OCI-LY3 (cell line): ENCODE measurements around the gene NXPH4.

ENCODE experiments used
- H2AFZ ChIP-seq: fragments of 200-600, 300-600 bp; shearing (Covaris generic); 2 replicates; pipeline ENCODE4 v1.6.0; 2014; ENCODE audit warnings: antibody characterized with exemption, low read depth, low read length
- H3K27ac ChIP-seq: fragments of 200-600, 300-600 bp; sonication (generic); 2 replicates; pipeline ENCODE4 v1.5.1; 2014; ENCODE audit warnings: mild to moderate bottlenecking, low read length, moderate library complexity, mixed read lengths
- H3K27me3 ChIP-seq: fragments of 200-600, 300-600 bp; sonication (generic); 2 replicates; pipeline ENCODE4 v1.6.1; 2014; ENCODE audit warnings: low read depth, low read length, mixed read lengths
- H3K36me3 ChIP-seq: fragments of 200-600, 300-600 bp; sonication (generic); replicated peaks from 2 replicates; pipeline ENCODE3; 2014; ENCODE audit warnings: low read depth, low read length, mixed read lengths
- H3K4me1 ChIP-seq: fragments of 300-600, 200-600 bp; sonication (generic); 2 replicates; pipeline ENCODE4 v1.6.1; 2014; ENCODE audit warnings: low read length, mixed read lengths
- H3K4me2 ChIP-seq: fragments of 200-600, 300-600 bp; sonication (generic); 2 replicates; pipeline ENCODE4 v1.6.1; 2014; ENCODE audit warnings: low read length, mixed read lengths
- H3K4me3 ChIP-seq: fragments of 300-600, 200-600 bp; sonication (generic); 2 replicates; pipeline ENCODE4 v1.5.1; 2014; ENCODE audit warnings: antibody characterized with exemption, mild to moderate bottlenecking, low read length, moderate library complexity
- H3K79me2 ChIP-seq: fragments of 300-600, 200-600 bp; shearing (Covaris generic); 2 replicates; pipeline ENCODE4 v1.6.1; 2014; ENCODE audit warnings: mild to moderate bottlenecking, low read length, mixed read lengths
- H3K9ac ChIP-seq: fragments of 300-600, 200-600 bp; shearing (Covaris generic); 2 replicates; pipeline ENCODE4 v1.6.0; 2014; ENCODE audit warnings: mild to moderate bottlenecking, low read length, moderate library complexity
- H3K9me3 ChIP-seq: fragments of 200-600, 300-600 bp; shearing (Covaris generic); 2 replicates; pipeline ENCODE4 v1.6.1; 2014; ENCODE audit warnings: low read length, mixed read lengths; ENCODE audit not compliant: insufficient read depth
- H4K20me1 ChIP-seq: fragments of 200-600, 300-600 bp; sonication (generic); 2 replicates; pipeline ENCODE4 v1.6.1; 2016; ENCODE audit warnings: low read length, mixed read lengths; ENCODE audit not compliant: insufficient read depth
- EZH2phosphoT487 ChIP-seq: fragments of 200-600 bp; shearing (Covaris generic); IDR thresholded peaks from 2 replicates; pipeline ENCODE4 v1.6.1; 2018; ENCODE audit warnings: antibody characterized with exemption, mixed run types, low read depth
- TF ChIP-seq, protein P1 (sequence below): fragments of 200-600, 300-600 bp; sonication (generic); IDR thresholded peaks from 2 replicates; pipeline ENCODE4 v1.5.1; 2014; ENCODE audit warnings: antibody characterized with exemption, low read length, low read depth

The NXPH4 gene

DNA sequence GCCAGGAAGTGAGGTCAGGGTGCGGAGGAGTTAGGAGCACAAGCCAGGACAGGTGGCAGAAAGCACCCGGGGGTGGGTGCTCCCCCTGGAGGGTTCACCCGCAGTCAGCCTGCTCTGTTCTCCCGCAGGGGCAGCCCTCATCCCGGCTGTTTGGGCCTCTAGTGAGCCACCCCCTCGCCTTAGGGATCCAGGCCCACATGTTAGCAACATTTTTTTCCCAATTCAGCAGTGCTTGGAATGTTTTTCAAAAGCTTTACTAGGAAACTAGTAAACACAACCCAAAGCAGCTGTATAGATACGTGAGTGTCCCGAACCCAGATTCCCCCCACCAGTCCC is 28.5 kb upstream of the NXPH4 start:
- H3K79me2 ChIP-seq, result no peaks in the 10 kb centered on the region

DNA sequence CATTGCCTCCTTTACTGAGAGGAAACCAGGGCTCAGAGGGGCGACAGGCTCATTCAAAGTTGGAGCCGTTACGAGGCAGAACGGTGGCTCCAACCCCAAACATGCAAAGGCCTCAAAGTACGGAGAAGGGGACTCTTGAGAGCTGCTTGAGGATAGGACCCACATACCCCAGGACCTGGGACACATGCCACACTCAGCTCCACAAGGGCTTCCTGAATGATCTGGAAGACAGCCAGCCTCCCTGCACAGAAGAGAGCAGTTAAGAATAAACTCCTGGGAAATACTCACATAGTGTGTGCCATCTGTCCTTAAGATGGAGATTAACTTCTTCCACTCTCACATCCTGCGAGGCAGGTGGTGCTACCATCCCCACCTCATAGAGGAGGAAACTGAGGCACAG is 26.6 kb upstream of the NXPH4 start:
- H3K4me3 ChIP-seq, result no peak overlapping the region
- no peaks in the 10 kb centered on the region for H3K9me3 ChIP-seq
- H3K4me2 ChIP-seq, result no peak overlapping the region
- H3K27me3 ChIP-seq, result no peaks in the 10 kb centered on the region
- H4K20me1 ChIP-seq, result no peaks in the 10 kb centered on the region
- no peak overlapping the region for H2AFZ ChIP-seq
- no peaks in the 10 kb centered on the region for H3K79me2 ChIP-seq
- H3K27ac ChIP-seq, result no peak overlapping the region
- no peaks in the 10 kb centered on the region for H3K4me1 ChIP-seq
- H3K9ac ChIP-seq, result no peak overlapping the region
- no peaks in the 10 kb centered on the region for H3K36me3 ChIP-seq
- TF ChIP-seq EZH2phosphoT487, result no peak
- TF ChIP-seq, protein P1, sequence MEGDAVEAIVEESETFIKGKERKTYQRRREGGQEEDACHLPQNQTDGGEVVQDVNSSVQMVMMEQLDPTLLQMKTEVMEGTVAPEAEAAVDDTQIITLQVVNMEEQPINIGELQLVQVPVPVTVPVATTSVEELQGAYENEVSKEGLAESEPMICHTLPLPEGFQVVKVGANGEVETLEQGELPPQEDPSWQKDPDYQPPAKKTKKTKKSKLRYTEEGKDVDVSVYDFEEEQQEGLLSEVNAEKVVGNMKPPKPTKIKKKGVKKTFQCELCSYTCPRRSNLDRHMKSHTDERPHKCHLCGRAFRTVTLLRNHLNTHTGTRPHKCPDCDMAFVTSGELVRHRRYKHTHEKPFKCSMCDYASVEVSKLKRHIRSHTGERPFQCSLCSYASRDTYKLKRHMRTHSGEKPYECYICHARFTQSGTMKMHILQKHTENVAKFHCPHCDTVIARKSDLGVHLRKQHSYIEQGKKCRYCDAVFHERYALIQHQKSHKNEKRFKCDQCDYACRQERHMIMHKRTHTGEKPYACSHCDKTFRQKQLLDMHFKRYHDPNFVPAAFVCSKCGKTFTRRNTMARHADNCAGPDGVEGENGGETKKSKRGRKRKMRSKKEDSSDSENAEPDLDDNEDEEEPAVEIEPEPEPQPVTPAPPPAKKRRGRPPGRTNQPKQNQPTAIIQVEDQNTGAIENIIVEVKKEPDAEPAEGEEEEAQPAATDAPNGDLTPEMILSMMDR, result no peak

More for the DNA sequence above, 28.5 kb upstream of the NXPH4 start:
- Histone ChIP-seq H3K9ac (no peak overlapping the region), H4K20me1 (no peaks in the 10 kb centered on the region), H3K36me3 (no peaks in the 10 kb centered on the region), H3K4me3 (no peak overlapping the region), H3K4me1 (peaks cover 4% of the 10 kb centered on the region), H2AFZ (no peak overlapping the region), H3K27me3 (no peaks in the 10 kb centered on the region), H3K4me2 (no peak overlapping the region), H3K27ac (no peak overlapping the region), H3K9me3 (no peaks in the 10 kb centered on the region)
- TF ChIP-seq, protein P1, result no peak
- no peak for TF ChIP-seq EZH2phosphoT487

GRCh38 chr12:57190821-57191220 is 25.8 kb upstream of the NXPH4 start:
- Histone ChIP-seq H2AFZ (no peak overlapping the region), H3K4me1 (no peaks in the 10 kb centered on the region), H3K4me2 (no peak overlapping the region), H3K9ac (no peak overlapping the region), H3K79me2 (no peaks in the 10 kb centered on the region), H3K27ac (no peak overlapping the region), H3K9me3 (no peaks in the 10 kb centered on the region), H3K4me3 (no peak overlapping the region), H3K27me3 (no peaks in the 10 kb centered on the region), H4K20me1 (no peaks in the 10 kb centered on the region), H3K36me3 (no peaks in the 10 kb centered on the region)
- TF ChIP-seq, protein P1, result no peak

DNA sequence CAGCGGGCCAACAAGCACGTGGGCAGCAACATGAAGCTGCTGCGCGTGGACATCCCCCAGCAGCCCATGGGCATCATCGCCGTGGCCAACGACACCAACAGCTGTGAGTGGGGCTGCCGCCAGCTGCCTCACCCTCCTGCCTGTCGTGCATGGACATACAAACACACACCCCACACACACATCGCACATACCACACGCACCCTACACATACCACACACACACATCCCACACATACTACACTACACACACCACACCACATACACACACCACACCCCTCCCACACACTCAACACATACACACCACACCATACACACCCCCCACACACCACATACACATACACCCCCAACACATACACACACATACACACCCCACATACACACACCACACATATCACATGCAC is 25.2 kb upstream of the NXPH4 start:
- Histone ChIP-seq H3K9ac (no peak overlapping the region), H3K27ac (no peak overlapping the region), H3K4me1 (no peaks in the 10 kb centered on the region), H3K9me3 (no peaks in the 10 kb centered on the region), H3K4me2 (no peak overlapping the region), H3K27me3 (no peaks in the 10 kb centered on the region), H3K4me3 (no peak overlapping the region), H3K36me3 (no peaks in the 10 kb centered on the region), H4K20me1 (no peaks in the 10 kb centered on the region), H2AFZ (no peak overlapping the region), H3K79me2 (no peaks in the 10 kb centered on the region)
- TF ChIP-seq, protein P1, result no peak
- TF ChIP-seq EZH2phosphoT487, result no peak
